H9 (cell line): ENCODE data around the gene TAOK2. TPM values are rescaled to one million over a fixed set of nuclear protein-coding genes. Genes with fewer than 3 reads are reported as not detected.

Source experiments
- DNase-seq: peaks from one replicate; pipeline ENCODE4 v3.0.0-alpha.2; 2017
- H2AFZ ChIP-seq: one replicate; pipeline ENCODE4 v1.6.1; 2013; ENCODE audit warnings: mild to moderate bottlenecking, low read length, control low read depth, moderate library complexity
- H2AK5ac ChIP-seq: 2 replicates; pipeline ENCODE4 v1.6.1; 2013; ENCODE audit warnings: low read length, control low read depth, mixed read lengths; ENCODE audit not compliant: insufficient read length
- H2BK120ac ChIP-seq: one replicate; pipeline ENCODE4 v1.6.1; 2013; ENCODE audit warnings: low read depth, mild to moderate bottlenecking, low read length, control low read depth, inconsistent platforms; ENCODE audit not compliant: poor library complexity, severe bottlenecking
- H2BK12ac ChIP-seq: 2 replicates; pipeline ENCODE4 v1.6.1; 2013; ENCODE audit warnings: low read length, control low read depth, mixed read lengths, low read depth; ENCODE audit not compliant: insufficient read length
- H2BK15ac ChIP-seq: 2 replicates; pipeline ENCODE4 v1.6.1; 2013; ENCODE audit warnings: low read depth, low read length, control low read depth
- H2BK20ac ChIP-seq: one replicate; pipeline ENCODE4 v1.6.1; 2013; ENCODE audit warnings: low read depth, mild to moderate bottlenecking, low read length, control low read depth, inconsistent platforms; ENCODE audit not compliant: poor library complexity, severe bottlenecking
- H2BK5ac ChIP-seq: 2 replicates; pipeline ENCODE4 v1.6.1; 2013; ENCODE audit warnings: low read length, control low read depth, mixed read lengths; ENCODE audit not compliant: insufficient read length
- H3K14ac ChIP-seq: 2 replicates; pipeline ENCODE4 v1.6.1; 2013; ENCODE audit warnings: low read length, control low read depth; ENCODE audit not compliant: insufficient read depth
- H3K18ac ChIP-seq: 2 replicates; pipeline ENCODE4 v1.6.1; 2013; ENCODE audit warnings: low read depth, mild to moderate bottlenecking, mixed read lengths, low read length, control low read depth; ENCODE audit not compliant: insufficient read length
- H3K23ac ChIP-seq: 2 replicates; pipeline ENCODE4 v1.6.1; 2013; ENCODE audit warnings: low read length, control low read depth, mixed read lengths, low read depth; ENCODE audit not compliant: insufficient read length
- H3K23me2 ChIP-seq: 2 replicates; pipeline ENCODE4 v1.6.1; 2013; ENCODE audit warnings: low read depth, mild to moderate bottlenecking, mixed read lengths, low read length, control low read depth; ENCODE audit not compliant: insufficient read length, poor library complexity, severe bottlenecking
- H3K27ac ChIP-seq: 2 replicates; pipeline ENCODE4 v1.5.1; 2013; ENCODE audit warnings: low read length, control low read depth, mixed read lengths, low read depth; ENCODE audit not compliant: insufficient read length
- H3K27me3 ChIP-seq: 2 replicates; pipeline ENCODE4 v1.6.1; 2013; ENCODE audit warnings: low read length, control low read depth, inconsistent platforms; ENCODE audit not compliant: insufficient read depth
- H3K4ac ChIP-seq: 2 replicates; pipeline ENCODE4 v1.6.1; 2013; ENCODE audit warnings: low read depth, mild to moderate bottlenecking, control low read depth, inconsistent platforms, low read length, moderate library complexity
- H3K4me1 ChIP-seq: 2 replicates; pipeline ENCODE4 v1.6.1; 2013; ENCODE audit warnings: low read length, control low read depth, inconsistent platforms; ENCODE audit not compliant: insufficient read depth
- H3K4me2 ChIP-seq: 2 replicates; pipeline ENCODE4 v1.6.1; 2013; ENCODE audit warnings: low read length, control low read depth, mixed read lengths; ENCODE audit not compliant: insufficient read length, insufficient read depth
- H3K56ac ChIP-seq: 2 replicates; pipeline ENCODE4 v1.6.1; 2013; ENCODE audit warnings: low read depth, mild to moderate bottlenecking, mixed read lengths, low read length, control low read depth; ENCODE audit not compliant: insufficient read length
- H3K79me1 ChIP-seq: 2 replicates; pipeline ENCODE4 v1.6.1; 2013; ENCODE audit warnings: low read depth, mild to moderate bottlenecking, moderate library complexity, low read length, control low read depth, inconsistent platforms; ENCODE audit not compliant: insufficient read depth, poor library complexity, severe bottlenecking
- H3K79me2 ChIP-seq: 2 replicates; pipeline ENCODE4 v1.6.1; 2013; ENCODE audit warnings: low read length, control low read depth, inconsistent platforms; ENCODE audit not compliant: insufficient read depth
- H3K9ac ChIP-seq: 2 replicates; pipeline ENCODE4 v1.6.1; 2013; ENCODE audit warnings: low read length, control low read depth, mixed read lengths; ENCODE audit not compliant: insufficient read length; ENCODE audit errors: extremely low read depth
- H3K9me3 ChIP-seq: one replicate; pipeline ENCODE4 v1.6.1; 2013; ENCODE audit warnings: low read depth, low read length, inconsistent platforms; ENCODE audit not compliant: control insufficient read depth
- H3T11ph ChIP-seq: one replicate; pipeline ENCODE4 v1.6.1; 2013; ENCODE audit warnings: mild to moderate bottlenecking, low read length, control low read depth, inconsistent platforms
- H4K20me1 ChIP-seq: one replicate; pipeline ENCODE4 v1.6.1; 2013; ENCODE audit not compliant: control insufficient read depth, insufficient read length, insufficient read depth
- H4K5ac ChIP-seq: 2 replicates; pipeline ENCODE4 v1.6.1; 2013; ENCODE audit warnings: low read depth, mild to moderate bottlenecking, mixed read lengths, low read length, control low read depth; ENCODE audit not compliant: insufficient read length
- H4K8ac ChIP-seq: replicated peaks from 2 replicates; pipeline ENCODE4 v1.6.1; 2013; ENCODE audit warnings: low read length, control low read depth, mixed read lengths, low read depth; ENCODE audit not compliant: insufficient read length
- H4K91ac ChIP-seq: 2 replicates; pipeline ENCODE4 v1.6.1; 2013; ENCODE audit warnings: low read depth, mild to moderate bottlenecking, moderate library complexity, mixed read lengths, low read length, control low read depth; ENCODE audit not compliant: insufficient read length
- H3K27ac Mint-ChIP-seq, 3 experiments: 2 replicates in 2 of 3; 3 replicates in 1 of 3; pipeline ENCODE4 v1.8.0; 2020 to 2021; ENCODE audit warnings: mixed read lengths in 3 of 3, mild to moderate bottlenecking in 1 of 3, moderate library complexity in 1 of 3
- H3K27me3 Mint-ChIP-seq: 2 replicates; pipeline ENCODE4 v1.8.0; 2021; ENCODE audit warnings: low read depth, mild to moderate bottlenecking, moderate library complexity, mixed read lengths
- H3K36me3 Mint-ChIP-seq, 3 experiments: 2 replicates in 2 of 3; 3 replicates in 1 of 3; pipeline ENCODE4 v1.8.0; 2020 to 2021; ENCODE audit warnings: low read depth in 3 of 3, mixed read lengths in 3 of 3; ENCODE audit not compliant: insufficient read depth in 1 of 3
- H3K4me1 Mint-ChIP-seq, 2 experiments: 2 replicates each; pipeline ENCODE4 v1.8.0; 2020; ENCODE audit warnings: mixed read lengths in 2 of 2
- H3K4me3 Mint-ChIP-seq, 2 experiments: 2 replicates in 1 of 2; 3 replicates in 1 of 2; pipeline ENCODE4 v1.8.0; 2020 to 2021; ENCODE audit warnings: mild to moderate bottlenecking in 2 of 2, mixed read lengths in 2 of 2, moderate library complexity in 1 of 2
- H3K9me3 Mint-ChIP-seq, 2 experiments: 2 replicates in 1 of 2; 3 replicates in 1 of 2; pipeline ENCODE4 v1.8.0; 2020; ENCODE audit warnings: mild to moderate bottlenecking in 2 of 2, mixed read lengths in 2 of 2, moderate library complexity in 1 of 2
- CTCF ChIP-seq: fragments of 200-600 bp; sonication (generic); conservative IDR thresholded peaks from 3 replicates; pipeline ENCODE4 v1.8.0; 2021; ENCODE audit warnings: antibody characterized with exemption, mild to moderate bottlenecking
- WGBS: extraction: QIAGEN DNeasy Blood & Tissue Kit; methylation state at CpG from one replicate; pipeline ENCODE4 v1.1.7; 2013; ENCODE audit warnings: missing lambda C conversion rate, low lambda C conversion rate, mixed read lengths; ENCODE audit not compliant: insufficient read length; ENCODE audit errors: extremely low coverage; 5-methylcytosine and 5-hydroxymethylcytosine counted together
- total RNA-seq: library from RNA; stranded (reverse); gene quantifications from 2 replicates; pipeline ENCODE4 v1.2.1, GENCODE V29; 2021

TAOK2 gene
- total RNA-seq, 1 experiment from 2014 or later: 43.9 TPM

GRCh38 chr16:29987371-29988085 is 13.9 kb downstream of the TAOK2 start:
- H2AK5ac ChIP-seq: no peak overlapping the region
- no peaks in the 10 kb centered on the region for H3K79me2 ChIP-seq
- no peak overlapping the region for H4K5ac ChIP-seq
- peaks cover 35 to 76% (median 74%) of the 10 kb centered on the region in 3 experiments for H3K36me3 Mint-ChIP-seq
- no peak overlapping the region for H3K27ac ChIP-seq
- no peaks in the 10 kb centered on the region for H3K9me3 ChIP-seq
- no peak for DNase-seq
- no peaks in the 10 kb centered on the region for H4K20me1 ChIP-seq
- H2BK20ac ChIP-seq: no peak overlapping the region
- no peak for TF ChIP-seq CTCF
- H3K79me1 ChIP-seq: no peaks in the 10 kb centered on the region
- no peaks in the 10 kb centered on the region for H3K4me1 ChIP-seq
- H3K27me3 ChIP-seq: no peaks in the 10 kb centered on the region
- H4K8ac ChIP-seq: no peak overlapping the region
- H2BK5ac ChIP-seq: no peak overlapping the region
- no peak overlapping the region for H3K14ac ChIP-seq
- no peaks in the 10 kb centered on the region for H3K9me3 Mint-ChIP-seq
- H3K18ac ChIP-seq: no peak overlapping the region
- no peaks in the 10 kb centered on the region; the same call in 1 of the 2 replicates for H3K27me3 Mint-ChIP-seq
- no peak overlapping the region for H2AFZ ChIP-seq
- H3K23ac ChIP-seq: no peak overlapping the region
- H3K4ac ChIP-seq: no peak overlapping the region
- H2BK12ac ChIP-seq: no peak overlapping the region
- no peak overlapping the region for H2BK15ac ChIP-seq
- H3K27ac Mint-ChIP-seq: no peak overlapping the region
- no peak overlapping the region for H2BK120ac ChIP-seq
- WGBS: no CpG with 5 or more reads among the region's 35 CpGs
- no peak overlapping the region for H3T11ph ChIP-seq
- no peak overlapping the region for H3K56ac ChIP-seq
- H3K23me2 ChIP-seq: no peaks in the 10 kb centered on the region
- no peak overlapping the region for H3K4me2 ChIP-seq
- no peak overlapping the region for H3K9ac ChIP-seq
- no peak overlapping the region for H3K4me3 Mint-ChIP-seq
- H4K91ac ChIP-seq: no peak overlapping the region
- H3K4me1 Mint-ChIP-seq: no peaks in the 10 kb centered on the region
